HG02943 (cell line): ENCODE data around the gene USP26.
"Not testable (repeated sequence)": the region's sequence is repeated elsewhere in the genome, so short reads cannot be mapped to it uniquely, and the experiment has no call there.

Experiments used
- ATAC-seq: cut with Tn5 transposase; IDR thresholded peaks from one replicate; pipeline ENCODE4 v1.9.1; 2021; ENCODE audit warnings: mild to moderate bottlenecking, low read depth, moderate library complexity; ENCODE audit not compliant: unreplicated experiment

The USP26 gene

GRCh38 chrX:133033010-133033409, 63.9 kb downstream of the USP26 start:
- ATAC-seq: no peak

DNA sequence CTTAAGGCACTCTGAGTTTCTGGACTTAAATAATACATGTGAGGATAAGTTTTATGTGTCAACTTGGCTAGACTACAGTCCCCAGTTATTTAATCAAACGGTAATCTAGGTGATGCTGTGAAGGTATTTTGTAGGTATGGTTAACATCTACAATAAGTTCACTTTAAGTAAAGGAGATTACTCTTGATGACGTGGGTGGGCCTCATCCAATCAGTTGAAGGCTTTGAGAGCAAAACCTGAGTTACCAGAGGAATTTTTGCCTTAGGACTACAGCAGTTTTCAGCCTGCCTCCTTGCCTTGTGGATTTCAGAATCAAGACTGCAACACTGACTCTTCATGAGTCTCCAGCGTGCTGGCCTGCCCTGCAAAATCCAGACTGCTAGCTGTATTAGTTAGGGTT, 78.7 kb downstream of the USP26 start:
- no peak for ATAC-seq

DNA sequence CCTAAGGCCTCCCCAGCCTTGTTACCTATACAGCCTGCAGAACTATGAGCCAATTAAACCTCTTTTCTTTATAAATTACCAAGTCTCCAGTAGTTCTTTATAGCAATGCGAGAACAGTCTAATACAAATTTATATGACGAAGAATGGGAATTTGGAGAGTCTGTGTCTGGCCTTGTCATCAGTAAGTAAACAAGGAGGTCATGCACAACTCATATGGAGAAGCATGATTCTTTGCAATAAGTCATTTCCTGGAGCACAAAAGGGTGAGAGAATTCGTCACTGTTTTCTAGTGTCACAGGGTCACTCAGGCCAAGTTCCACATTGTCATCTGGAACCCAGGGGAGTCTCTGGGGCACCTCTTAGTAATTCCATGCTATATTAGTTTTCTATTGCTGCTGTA, 89.5 kb downstream of the USP26 start:
- ATAC-seq: no peak

- ATAC-seq: no peak
These were observed 91.3 kb downstream of the USP26 start for GRCh38 chrX:133005616-133006015.

GRCh38 chrX:133005042-133005441, 91.9 kb downstream of the USP26 start:
- ATAC-seq: no peak

GRCh38 chrX:132999209-132999608, 97.7 kb downstream of the USP26 start:
- ATAC-seq: no peak

- no peak for ATAC-seq
These were observed 106.1 kb downstream of the USP26 start for GRCh38 chrX:132990835-132991234.

GRCh38 chrX:132986556-132986955, 110.4 kb downstream of the USP26 start:
- ATAC-seq: no peak

DNA sequence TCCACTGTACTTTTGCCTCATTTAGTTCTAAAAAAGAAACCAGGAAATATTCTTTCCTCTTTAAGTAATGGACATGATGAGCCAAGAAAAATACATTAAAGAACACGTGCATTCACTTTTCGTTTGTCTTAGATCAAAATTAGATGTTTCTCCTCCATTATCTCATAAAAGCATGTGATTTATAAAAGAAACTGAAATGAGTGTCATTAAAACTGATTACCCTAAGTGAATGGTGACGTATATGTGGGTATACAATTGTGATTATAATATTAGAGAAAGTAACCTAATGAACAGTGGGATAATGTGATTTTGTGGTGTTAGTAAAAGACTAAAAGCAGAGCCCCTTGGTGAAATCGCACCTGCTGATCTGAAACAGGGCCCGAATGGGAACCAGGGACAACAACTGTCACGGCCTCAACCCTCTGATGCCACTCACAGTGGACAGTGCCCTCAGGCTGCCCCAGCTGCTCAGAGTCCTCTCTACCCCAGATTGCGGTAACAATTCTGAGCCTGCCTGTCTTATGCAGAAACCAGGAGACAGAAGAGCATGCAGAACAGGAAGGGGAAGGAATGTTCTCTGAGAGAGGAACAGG, 112.8 kb downstream of the USP26 start:
- ATAC-seq: no peak

DNA sequence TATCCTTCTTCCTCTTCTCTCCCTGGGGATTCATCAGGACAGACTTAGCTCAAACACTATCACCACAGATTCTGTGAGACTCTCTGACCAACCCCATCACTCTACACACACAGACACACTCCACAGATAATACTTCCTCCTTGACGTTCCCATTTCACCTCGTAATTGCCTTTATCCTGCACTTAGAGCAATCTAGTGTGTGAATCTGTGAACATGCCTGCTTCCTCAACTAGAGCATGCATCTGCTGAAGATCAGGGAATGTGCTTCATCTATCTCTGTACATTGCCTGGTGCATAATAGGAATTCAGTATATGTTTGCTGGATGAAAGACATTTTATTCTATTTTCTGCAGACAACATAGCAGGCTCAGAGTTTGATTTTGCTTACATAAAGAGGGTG, 113.4 kb downstream of the USP26 start:
- ATAC-seq: no peak

GRCh38 chrX:132980035-132980434, 116.9 kb downstream of the USP26 start:
- not testable (repeated sequence) for ATAC-seq
